ENCODE data around the gene MRTO4.
"Not testable (repeated sequence)": the region's sequence is repeated elsewhere in the genome, so short reads cannot be mapped to it uniquely, and the experiment has no call there.

The MRTO4 gene

GRCh38 chr1:19251305-19252196 is at the start of gene MRTO4, which contains the start of gene EMC1:
TSS of gene MRTO4 (plus strand) at chr1:19251805. CDS start at chr1:19251836, 31 bp downstream.
TSS of gene EMC1 (minus strand) at chr1:19251524. CDS start at chr1:19251509, 15 bp downstream.
- peak; percentile 80 for DNase-seq (ENCODE audit: low read depth)

DNA sequence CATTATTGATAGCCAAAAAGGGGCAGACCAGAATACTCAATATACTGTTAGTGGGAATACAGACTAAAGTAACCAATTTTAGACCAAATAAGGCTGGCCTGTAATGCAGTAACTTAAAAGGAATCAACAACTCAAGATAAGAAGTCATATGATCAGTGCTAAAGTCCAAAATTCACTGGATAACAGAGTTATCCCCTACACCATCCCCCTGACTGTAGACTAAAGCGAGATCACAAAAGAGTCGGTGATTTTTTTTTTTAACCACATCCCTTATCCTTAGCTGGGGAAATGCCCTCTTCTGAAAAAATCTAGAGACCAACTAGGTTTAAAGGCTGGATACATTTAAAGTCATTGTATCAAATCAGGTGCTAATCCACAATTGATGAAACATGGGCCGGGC is 49.2 kb upstream of the MRTO4 start:
- DNase-seq (ENCODE audit: low read depth), result no peak

DNA sequence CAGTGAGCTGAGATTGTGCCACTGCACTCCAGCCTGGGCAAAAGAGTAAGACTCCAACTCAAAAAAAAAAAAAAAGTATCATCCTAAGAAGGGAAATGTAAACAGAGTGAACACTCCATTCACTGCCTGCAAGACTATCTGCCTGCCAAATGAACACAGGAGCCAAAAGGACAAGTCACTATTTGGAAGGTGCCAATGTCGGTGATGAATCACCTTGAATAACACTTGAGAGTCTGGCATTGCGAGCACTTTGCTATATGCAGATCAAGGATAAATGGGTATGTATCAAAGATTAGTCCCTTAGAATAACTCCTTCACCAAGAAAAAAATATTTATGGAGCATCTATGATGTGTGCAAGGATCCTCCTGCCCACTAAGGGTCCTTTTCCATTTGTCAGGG is 48.2 kb upstream of the MRTO4 start:
- DNase-seq (ENCODE audit: low read depth), result peak; percentile 71

DNA sequence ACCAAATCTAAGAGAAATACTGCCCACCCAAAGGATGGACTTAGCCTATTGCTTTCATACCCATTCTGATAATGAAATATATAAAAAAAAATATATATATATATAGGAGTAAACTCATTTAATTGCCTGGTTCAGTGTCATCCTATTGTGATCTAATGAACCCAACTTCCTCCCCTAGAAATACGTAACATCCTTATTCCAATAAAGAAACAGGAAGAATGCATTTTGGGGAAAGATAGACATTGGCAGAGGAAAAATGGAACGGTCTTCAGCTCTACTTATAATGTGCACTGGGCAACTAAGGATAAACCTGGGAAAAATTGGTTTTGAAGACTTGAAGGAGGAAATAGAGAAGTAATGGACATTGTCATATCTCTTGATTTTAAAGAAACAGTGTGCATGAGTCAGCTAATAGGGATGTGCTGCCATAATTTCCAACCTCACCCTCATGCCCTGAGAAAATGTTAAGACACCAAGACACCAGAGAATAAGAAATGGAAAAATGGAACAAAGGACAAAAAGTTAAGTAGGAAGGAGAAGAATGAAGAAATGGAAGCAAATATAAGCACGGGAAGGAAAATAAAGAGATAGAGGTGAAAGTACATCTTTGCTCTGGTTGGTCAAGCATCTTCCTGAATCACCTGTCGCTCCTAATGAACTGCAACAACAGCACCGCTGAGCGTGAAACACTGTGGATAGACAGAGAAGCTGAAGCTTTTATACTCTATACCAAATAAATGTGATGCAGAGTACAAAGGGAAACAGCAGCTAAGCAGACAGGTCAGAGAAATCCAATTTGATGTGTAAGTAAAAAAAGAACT is 46.9 kb upstream of the MRTO4 start:
- DNase-seq (ENCODE audit: low read depth), result peak; percentile 49

DNA sequence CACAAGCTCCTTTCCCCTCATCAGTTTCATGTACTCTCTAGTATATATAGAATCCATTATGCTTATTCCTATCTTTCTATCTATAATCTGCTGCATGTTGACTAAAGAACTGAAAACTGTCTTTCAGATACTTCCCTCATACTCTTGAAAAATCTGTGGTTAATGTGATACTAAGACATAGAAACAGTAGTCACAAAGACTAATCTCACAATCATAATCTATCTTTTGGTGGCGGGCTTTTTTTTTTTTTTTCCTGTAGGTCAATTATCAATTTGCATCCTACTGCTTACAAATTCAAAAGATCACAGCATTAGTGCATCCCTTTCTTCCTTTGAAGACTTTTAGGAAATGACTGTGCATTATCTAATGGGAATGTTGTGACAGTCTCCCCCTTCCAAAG is 46.2 kb upstream of the MRTO4 start:
- no peak for DNase-seq (ENCODE audit: low read depth)

- DNase-seq (ENCODE audit: low read depth), result no peak
Observed at GRCh38 chr1:19205845-19206244, 45.8 kb upstream of the MRTO4 start.

- DNase-seq (ENCODE audit: low read depth), result no peak
Observed at GRCh38 chr1:19206947-19207346, 44.7 kb upstream of the MRTO4 start.

DNA sequence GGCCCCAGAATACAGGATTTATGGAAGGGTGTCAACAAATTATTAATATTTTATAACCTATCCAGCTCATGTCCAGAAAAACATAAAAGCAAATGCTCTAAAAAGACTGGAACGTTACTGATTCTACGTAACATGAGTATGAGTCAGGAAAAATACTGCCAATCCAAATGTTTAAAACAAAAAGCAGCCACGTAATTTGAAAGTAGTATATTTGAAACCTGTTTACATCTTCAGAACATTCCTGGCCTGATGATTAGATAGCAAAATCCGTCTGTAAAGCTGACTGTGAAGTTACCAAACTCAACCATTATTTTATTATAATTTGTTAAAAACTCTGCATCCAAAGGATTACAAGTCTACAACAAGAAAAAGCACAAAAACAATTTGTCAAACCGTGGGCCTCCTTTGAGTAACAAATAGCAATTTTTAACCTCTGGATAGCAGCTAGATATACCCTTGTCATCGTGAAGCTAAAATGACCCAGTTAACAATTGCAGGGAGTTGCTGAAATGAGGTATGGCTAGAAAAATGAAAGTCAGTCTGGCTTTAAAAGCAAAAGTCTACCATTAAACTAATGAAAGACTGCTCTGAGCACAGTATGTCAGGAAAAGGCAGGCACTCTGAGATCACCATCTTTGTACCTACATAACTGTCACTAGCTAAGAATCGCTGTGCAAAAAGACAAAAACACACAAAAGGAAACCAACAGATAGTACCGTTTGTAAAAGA is 42.7 kb upstream of the MRTO4 start:
- DNase-seq (ENCODE audit: low read depth), result peak; percentile 89

DNA sequence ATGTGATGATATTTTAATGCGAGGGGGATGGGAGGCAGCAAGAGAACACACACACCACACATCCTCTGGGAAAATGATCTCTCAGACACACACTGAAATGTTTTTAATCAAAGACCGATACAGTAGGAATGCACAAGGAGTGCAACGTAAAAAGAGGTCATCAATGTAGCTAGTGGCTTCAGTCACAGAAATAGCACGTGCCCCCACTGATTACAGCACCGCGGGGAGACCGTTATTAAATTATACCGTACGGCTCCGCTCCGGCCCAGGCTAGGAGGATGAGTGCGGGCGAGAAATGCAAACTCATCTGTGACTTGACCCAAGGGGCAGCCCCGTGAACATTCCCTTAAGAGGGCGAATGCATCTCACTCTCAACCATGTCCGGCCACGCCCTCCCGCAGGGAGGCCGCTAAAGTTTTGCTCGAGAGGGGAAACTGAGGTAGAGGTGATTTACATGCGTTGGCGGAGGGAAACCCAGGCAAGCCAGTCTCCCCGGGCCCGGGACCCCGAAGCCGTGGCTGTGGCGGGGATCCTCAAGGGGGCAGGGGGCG is 42.1 kb upstream of the MRTO4 start:
- DNase-seq (ENCODE audit: low read depth), result peak; percentile 74

GRCh38 chr1:19209990-19210771 is 41.4 kb upstream of the MRTO4 start, which contains the start of gene UBR4:
TSS of gene UBR4 (minus strand) at chr1:19210266. CDS start at chr1:19210248, 18 bp downstream.
- peak; percentile 94 for DNase-seq (ENCODE audit: low read depth)

GRCh38 chr1:19210772-19211549 is 40.6 kb upstream of the MRTO4 start:
- DNase-seq (ENCODE audit: low read depth), result peak; percentile 28

GRCh38 chr1:19212167-19212566 is 39.4 kb upstream of the MRTO4 start:
- no peak for DNase-seq (ENCODE audit: low read depth)

GRCh38 chr1:19213580-19213979 is 38.0 kb upstream of the MRTO4 start:
- no peak for DNase-seq (ENCODE audit: low read depth)

GRCh38 chr1:19216585-19216984 is 35.0 kb upstream of the MRTO4 start:
- DNase-seq (ENCODE audit: low read depth), result not testable (repeated sequence)

DNA sequence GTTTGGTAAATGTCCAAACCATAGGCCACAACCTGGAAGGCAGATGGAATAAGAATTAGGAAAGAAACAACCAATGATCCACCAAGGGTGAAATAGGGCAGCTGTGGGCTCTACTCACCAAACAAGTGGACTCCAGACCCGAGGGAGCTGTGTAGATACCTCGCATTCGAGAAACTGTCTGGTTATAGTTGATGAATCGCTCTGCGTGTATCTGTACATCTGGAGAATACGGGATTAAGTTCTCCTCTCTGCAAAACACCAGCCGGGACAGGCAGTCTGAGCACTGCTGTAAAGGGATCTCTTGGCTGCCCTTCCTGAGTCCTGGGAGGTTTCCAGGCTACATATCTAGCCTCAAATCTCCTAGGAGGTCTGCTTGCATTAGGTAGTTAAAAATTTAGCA is 32.2 kb upstream of the MRTO4 start:
- DNase-seq (ENCODE audit: low read depth), result no peak

GRCh38 chr1:19220080-19220846 is 31.3 kb upstream of the MRTO4 start:
- DNase-seq (ENCODE audit: low read depth), result no peak

GRCh38 chr1:19220991-19221390 is 30.6 kb upstream of the MRTO4 start:
- no peak for DNase-seq (ENCODE audit: low read depth)

- DNase-seq (ENCODE audit: low read depth), result no peak
Observed at GRCh38 chr1:19222573-19222972, 29.0 kb upstream of the MRTO4 start.

Measured in iris pigment epithelial cell (primary cell).